ENCODE results near the gene GRHPR.

GRHPR gene

DNA sequence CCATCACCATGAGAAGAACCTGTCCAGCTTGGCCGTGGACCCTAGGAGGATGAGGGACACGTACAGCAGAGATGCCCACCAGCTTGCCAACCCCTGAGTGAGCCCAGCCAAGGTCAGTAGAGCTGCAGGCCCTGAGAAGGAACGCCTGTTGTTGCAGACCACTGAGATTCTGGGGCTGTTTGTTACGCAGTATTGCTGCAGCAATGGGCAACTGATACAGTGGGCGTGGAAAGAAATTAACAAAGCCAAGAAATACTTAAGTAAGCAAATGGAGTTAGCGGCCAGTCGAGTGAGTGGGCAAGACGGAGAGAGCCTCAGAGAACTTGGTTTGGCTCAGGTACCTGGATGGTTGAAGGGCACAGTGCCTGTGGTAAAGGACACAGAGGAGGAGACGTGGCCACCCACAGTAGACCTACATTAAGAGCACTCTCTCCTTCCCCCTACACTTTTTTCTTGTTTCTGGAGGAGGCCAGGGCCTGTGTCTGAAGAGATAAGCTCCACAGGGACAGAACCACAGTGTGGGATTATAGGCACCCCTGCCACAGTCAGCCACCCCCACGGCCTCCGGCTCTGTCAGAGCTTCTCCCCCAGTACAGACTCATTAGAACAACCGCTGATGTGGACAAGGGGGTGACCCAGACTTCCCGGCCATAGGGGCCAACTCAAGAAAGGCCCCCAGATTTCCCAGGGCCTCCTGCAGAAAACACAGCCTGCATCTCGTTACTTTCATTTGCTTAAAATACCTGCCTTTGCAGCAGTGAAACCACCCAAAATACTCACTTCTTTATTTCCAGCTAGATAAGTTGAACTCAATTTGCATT is 40.1 kb upstream of the GRHPR start:
- no peak overlapping the region for H3K4me3 ChIP-seq (ENCODE audit: insufficient read depth, low read depth, low read length, poor library complexity, severe bottlenecking)
- no peaks in the 10 kb centered on the region for H3K9me3 ChIP-seq (ENCODE audit: control insufficient read depth, low read length)
- no peak overlapping the region for H3K27ac ChIP-seq (ENCODE audit: insufficient read depth, low read length, poor library complexity, severe bottlenecking)
- DNase-seq: no peak
- H3K36me3 ChIP-seq (ENCODE audit: control insufficient read depth, insufficient read depth, low read length): no peaks in the 10 kb centered on the region
- H3K27me3 ChIP-seq (replicated peaks; ENCODE audit: control insufficient read depth, insufficient read depth, low read length, poor library complexity, severe bottlenecking): no peaks in the 10 kb centered on the region
- no peaks in the 10 kb centered on the region for H3K4me1 ChIP-seq (ENCODE audit: control insufficient read depth, insufficient read depth, low read length, poor library complexity, severe bottlenecking)

DNA sequence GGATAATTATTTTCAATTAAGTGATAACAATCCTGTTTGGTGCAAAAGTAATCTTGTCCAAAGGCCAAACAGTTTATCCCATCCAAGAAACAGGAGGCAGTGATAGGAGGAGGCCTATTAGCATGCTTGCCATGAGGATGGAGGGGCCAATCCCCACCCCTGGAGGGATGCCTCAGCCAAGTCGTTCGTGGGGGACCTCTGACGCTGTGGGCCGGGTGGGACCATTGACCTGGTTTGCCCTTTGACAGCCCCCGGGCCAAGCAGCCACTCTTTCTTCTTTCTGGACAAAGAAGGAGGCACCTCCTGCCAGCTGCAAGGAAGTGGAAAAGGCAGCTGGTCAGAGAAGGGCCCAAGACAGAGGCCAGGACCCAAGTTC is 39.5 kb upstream of the GRHPR start:
- Histone ChIP-seq H3K36me3 (ENCODE audit: control insufficient read depth, insufficient read depth, low read length) (no peaks in the 10 kb centered on the region), H3K27me3 (replicated peaks; ENCODE audit: control insufficient read depth, insufficient read depth, low read length, poor library complexity, severe bottlenecking) (no peaks in the 10 kb centered on the region), H3K9me3 (ENCODE audit: control insufficient read depth, low read length) (no peaks in the 10 kb centered on the region), H3K4me1 (ENCODE audit: control insufficient read depth, insufficient read depth, low read length, poor library complexity, severe bottlenecking) (no peaks in the 10 kb centered on the region), H3K4me3 (ENCODE audit: insufficient read depth, low read depth, low read length, poor library complexity, severe bottlenecking) (no peak overlapping the region), H3K27ac (ENCODE audit: insufficient read depth, low read length, poor library complexity, severe bottlenecking) (no peak overlapping the region)
- DNase-seq: no peak

DNA sequence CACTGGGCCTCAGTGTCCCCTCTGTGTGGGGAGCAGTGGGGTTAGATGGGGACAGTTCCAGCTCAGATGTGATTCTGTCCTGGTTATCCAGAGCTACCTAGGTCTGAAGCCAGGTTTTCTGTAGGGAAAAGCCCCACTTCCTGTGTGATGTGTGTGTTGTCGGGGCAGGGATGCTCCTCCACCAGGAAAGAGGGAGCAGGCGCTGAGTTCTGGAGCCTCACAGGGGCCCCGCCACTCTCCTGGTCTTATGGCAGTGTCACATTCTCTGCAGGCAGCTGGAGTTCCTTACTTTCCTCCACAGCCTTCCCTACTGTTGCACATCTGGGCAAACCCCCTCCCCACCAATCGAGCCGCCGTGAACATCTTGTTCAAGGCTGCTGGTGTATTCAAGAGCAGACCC is 39.1 kb upstream of the GRHPR start:
- Histone ChIP-seq H3K27ac (ENCODE audit: insufficient read depth, low read length, poor library complexity, severe bottlenecking) (no peak overlapping the region), H3K27me3 (replicated peaks; ENCODE audit: control insufficient read depth, insufficient read depth, low read length, poor library complexity, severe bottlenecking) (no peaks in the 10 kb centered on the region), H3K4me1 (ENCODE audit: control insufficient read depth, insufficient read depth, low read length, poor library complexity, severe bottlenecking) (no peaks in the 10 kb centered on the region), H3K36me3 (ENCODE audit: control insufficient read depth, insufficient read depth, low read length) (no peaks in the 10 kb centered on the region), H3K9me3 (ENCODE audit: control insufficient read depth, low read length) (no peaks in the 10 kb centered on the region), H3K4me3 (ENCODE audit: insufficient read depth, low read depth, low read length, poor library complexity, severe bottlenecking) (no peak overlapping the region)
- DNase-seq: no peak

DNA sequence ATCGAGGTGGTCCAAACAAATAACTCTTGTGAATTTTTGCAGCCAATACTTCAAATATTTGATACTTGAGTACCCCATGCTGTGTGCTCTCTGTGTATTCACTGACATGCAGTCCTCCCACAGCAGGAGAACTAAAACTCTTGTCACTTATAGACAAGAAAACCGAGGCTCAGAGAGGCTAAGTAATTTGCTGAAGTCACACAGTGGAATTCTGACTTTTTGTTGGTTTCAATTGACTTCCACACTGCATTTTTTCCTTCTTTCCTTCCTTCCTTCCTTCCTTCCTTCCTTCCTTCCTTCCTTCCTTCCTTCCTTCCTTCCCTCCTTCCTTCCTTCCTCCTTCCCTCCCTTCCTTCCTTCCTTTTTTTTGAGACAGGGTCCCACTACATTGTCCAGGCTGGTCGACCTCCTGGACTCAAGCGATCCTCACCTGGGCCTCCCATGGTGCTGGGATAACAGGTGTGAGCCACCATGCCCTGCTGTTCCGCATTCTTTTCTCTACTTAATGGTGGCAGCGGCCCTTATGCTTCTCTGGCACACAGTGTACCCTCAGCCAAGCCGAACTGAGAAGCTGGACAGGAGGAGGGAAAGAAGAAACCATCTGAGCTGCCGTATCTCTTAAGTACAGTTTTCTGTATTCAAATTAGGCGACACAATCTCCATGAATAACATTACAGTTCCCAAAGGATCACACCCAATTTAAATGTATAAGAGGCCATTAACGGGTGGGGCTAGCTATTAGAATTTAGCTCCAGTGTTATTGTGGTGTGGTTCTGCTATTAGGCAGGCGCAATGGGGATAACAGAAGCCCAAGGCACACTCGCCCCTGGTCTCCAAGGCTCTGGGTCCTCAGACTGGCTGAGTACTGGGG is 38.4 kb upstream of the GRHPR start:
- no peak for DNase-seq
- Histone ChIP-seq H3K4me1 (ENCODE audit: control insufficient read depth, insufficient read depth, low read length, poor library complexity, severe bottlenecking) (no peaks in the 10 kb centered on the region), H3K4me3 (ENCODE audit: insufficient read depth, low read depth, low read length, poor library complexity, severe bottlenecking) (no peak overlapping the region), H3K27me3 (replicated peaks; ENCODE audit: control insufficient read depth, insufficient read depth, low read length, poor library complexity, severe bottlenecking) (no peaks in the 10 kb centered on the region), H3K27ac (ENCODE audit: insufficient read depth, low read length, poor library complexity, severe bottlenecking) (no peak overlapping the region), H3K36me3 (ENCODE audit: control insufficient read depth, insufficient read depth, low read length) (no peaks in the 10 kb centered on the region), H3K9me3 (ENCODE audit: control insufficient read depth, low read length) (no peaks in the 10 kb centered on the region)

DNA sequence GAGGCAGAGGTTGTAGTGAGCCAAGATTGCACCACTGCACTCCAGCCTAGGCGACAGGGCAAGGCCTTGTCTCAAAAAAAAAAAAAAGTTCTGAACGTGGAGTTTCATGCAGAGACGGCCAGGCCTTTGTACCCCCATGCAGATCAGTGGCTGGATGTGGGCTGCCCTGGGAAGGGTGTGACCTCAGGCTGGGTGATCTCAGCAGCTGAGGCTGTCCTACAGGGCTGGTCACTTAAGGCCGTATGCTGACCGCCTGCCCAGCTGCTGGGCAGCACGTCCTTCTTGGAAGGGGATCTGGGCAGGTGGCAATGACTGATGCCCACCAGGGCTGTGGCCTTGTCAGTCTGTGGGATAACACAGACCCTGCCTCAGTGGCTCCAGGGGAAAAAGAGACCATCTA is 37.2 kb upstream of the GRHPR start:
- no peaks in the 10 kb centered on the region for H3K4me1 ChIP-seq (ENCODE audit: control insufficient read depth, insufficient read depth, low read length, poor library complexity, severe bottlenecking)
- no peaks in the 10 kb centered on the region for H3K9me3 ChIP-seq (ENCODE audit: control insufficient read depth, low read length)
- no peak overlapping the region for H3K27ac ChIP-seq (ENCODE audit: insufficient read depth, low read length, poor library complexity, severe bottlenecking)
- H3K4me3 ChIP-seq (ENCODE audit: insufficient read depth, low read depth, low read length, poor library complexity, severe bottlenecking): no peak overlapping the region
- no peaks in the 10 kb centered on the region for H3K27me3 ChIP-seq (replicated peaks; ENCODE audit: control insufficient read depth, insufficient read depth, low read length, poor library complexity, severe bottlenecking)
- H3K36me3 ChIP-seq (ENCODE audit: control insufficient read depth, insufficient read depth, low read length): no peaks in the 10 kb centered on the region
- no peak for DNase-seq

DNA sequence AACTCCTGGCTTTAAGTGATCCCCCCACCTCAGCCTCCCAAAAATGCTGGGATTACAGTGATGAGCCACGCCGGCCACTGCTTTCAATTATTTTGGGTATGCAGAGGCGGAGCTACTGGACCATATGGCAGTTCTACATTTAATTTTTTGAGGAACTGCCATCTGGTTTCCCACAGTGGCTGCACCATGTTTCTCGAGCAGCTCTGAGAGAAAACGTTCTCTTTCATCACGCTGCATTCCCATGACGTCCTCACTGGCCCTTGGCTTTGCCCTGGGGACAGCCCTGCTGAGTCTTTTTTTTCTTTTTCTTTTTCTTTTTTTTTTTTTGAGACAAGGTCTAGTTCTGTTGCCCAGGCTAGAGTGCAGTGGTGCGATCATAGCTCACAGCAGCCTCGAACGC is 35.5 kb upstream of the GRHPR start:
- no peaks in the 10 kb centered on the region for H3K27me3 ChIP-seq (replicated peaks; ENCODE audit: control insufficient read depth, insufficient read depth, low read length, poor library complexity, severe bottlenecking)
- H3K9me3 ChIP-seq (ENCODE audit: control insufficient read depth, low read length): no peaks in the 10 kb centered on the region
- no peaks in the 10 kb centered on the region for H3K36me3 ChIP-seq (ENCODE audit: control insufficient read depth, insufficient read depth, low read length)
- H3K27ac ChIP-seq (ENCODE audit: insufficient read depth, low read length, poor library complexity, severe bottlenecking): no peak overlapping the region
- no peaks in the 10 kb centered on the region for H3K4me1 ChIP-seq (ENCODE audit: control insufficient read depth, insufficient read depth, low read length, poor library complexity, severe bottlenecking)
- H3K4me3 ChIP-seq (ENCODE audit: insufficient read depth, low read depth, low read length, poor library complexity, severe bottlenecking): no peak overlapping the region
- no peak for DNase-seq

DNA sequence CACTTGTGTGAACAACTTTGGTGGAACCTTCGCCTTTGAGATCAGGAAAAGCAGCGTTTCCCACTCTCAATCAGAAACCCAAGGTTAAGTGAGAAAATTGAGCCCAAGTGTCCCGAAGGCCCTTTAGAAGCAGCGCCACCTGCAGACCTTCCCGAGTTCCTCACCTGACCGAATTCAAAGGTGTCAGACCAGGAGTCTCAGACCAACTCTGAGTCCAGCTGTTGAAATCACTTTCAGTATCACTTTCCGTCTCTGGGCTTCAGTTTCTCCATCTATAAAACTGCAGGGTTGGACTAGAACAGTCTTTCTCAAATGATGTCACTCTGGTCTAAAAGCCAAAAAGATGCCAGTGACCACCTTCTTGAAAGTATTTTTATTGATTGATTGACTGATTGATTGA is 31.7 kb upstream of the GRHPR start:
- Histone ChIP-seq H3K27me3 (replicated peaks; ENCODE audit: control insufficient read depth, insufficient read depth, low read length, poor library complexity, severe bottlenecking) (no peaks in the 10 kb centered on the region), H3K36me3 (ENCODE audit: control insufficient read depth, insufficient read depth, low read length) (no peaks in the 10 kb centered on the region), H3K27ac (ENCODE audit: insufficient read depth, low read length, poor library complexity, severe bottlenecking) (no peak overlapping the region), H3K9me3 (ENCODE audit: control insufficient read depth, low read length) (no peaks in the 10 kb centered on the region), H3K4me1 (ENCODE audit: control insufficient read depth, insufficient read depth, low read length, poor library complexity, severe bottlenecking) (no peaks in the 10 kb centered on the region), H3K4me3 (ENCODE audit: insufficient read depth, low read depth, low read length, poor library complexity, severe bottlenecking) (no peak overlapping the region)
- peak in 1 of 3 donors; percentile 6 for DNase-seq

DNA sequence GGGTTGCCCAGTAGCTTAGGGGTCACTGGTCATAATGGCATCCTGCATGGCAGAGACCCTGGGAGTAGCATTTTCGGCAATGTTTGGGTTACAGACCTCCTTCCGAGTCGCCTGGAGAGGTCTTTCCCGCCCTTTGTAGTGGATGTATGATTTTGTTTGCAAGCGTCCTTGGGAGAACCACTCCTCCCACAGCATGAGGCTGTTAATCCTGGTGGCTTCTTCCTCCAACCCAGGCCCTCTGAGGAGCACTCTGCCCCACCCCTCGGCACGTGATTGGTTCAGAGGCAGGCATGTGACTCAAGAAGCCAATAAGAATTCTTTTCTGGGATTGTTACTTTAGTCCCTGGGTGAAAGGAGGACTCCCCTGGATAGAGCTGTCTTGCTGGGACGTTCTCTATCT is 30.2 kb upstream of the GRHPR start:
- H3K4me1 ChIP-seq (ENCODE audit: control insufficient read depth, insufficient read depth, low read length, poor library complexity, severe bottlenecking): no peaks in the 10 kb centered on the region
- H3K4me3 ChIP-seq (ENCODE audit: insufficient read depth, low read depth, low read length, poor library complexity, severe bottlenecking): no peak overlapping the region
- no peaks in the 10 kb centered on the region for H3K27me3 ChIP-seq (replicated peaks; ENCODE audit: control insufficient read depth, insufficient read depth, low read length, poor library complexity, severe bottlenecking)
- H3K9me3 ChIP-seq (ENCODE audit: control insufficient read depth, low read length): no peaks in the 10 kb centered on the region
- no peak overlapping the region for H3K27ac ChIP-seq (ENCODE audit: insufficient read depth, low read length, poor library complexity, severe bottlenecking)
- H3K36me3 ChIP-seq (ENCODE audit: control insufficient read depth, insufficient read depth, low read length): no peaks in the 10 kb centered on the region
- DNase-seq: no peak

DNA sequence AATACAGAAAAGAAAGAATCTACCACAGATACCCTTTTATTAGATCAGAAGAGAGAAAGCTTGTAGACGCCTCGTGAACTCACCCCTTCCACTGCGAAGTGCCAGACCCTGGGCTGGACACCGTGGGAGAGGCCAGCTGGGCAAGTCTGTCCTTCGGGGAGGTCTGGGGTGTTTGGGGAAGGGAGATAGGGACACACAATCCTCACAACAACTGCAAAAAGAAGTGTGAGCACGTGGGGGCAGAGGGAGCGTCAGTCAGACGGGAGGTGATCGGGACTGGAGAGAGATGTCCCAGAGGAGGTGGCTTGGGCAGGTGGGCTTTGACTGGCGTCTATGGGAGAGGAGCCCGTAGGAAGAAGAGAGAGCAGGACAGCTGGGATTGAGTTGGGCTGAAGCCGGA is 27.3 kb upstream of the GRHPR start:
- no peaks in the 10 kb centered on the region for H3K9me3 ChIP-seq (ENCODE audit: control insufficient read depth, low read length)
- no peak overlapping the region for H3K4me3 ChIP-seq (ENCODE audit: insufficient read depth, low read depth, low read length, poor library complexity, severe bottlenecking)
- no peak for DNase-seq
- H3K27me3 ChIP-seq (replicated peaks; ENCODE audit: control insufficient read depth, insufficient read depth, low read length, poor library complexity, severe bottlenecking): no peaks in the 10 kb centered on the region
- H3K27ac ChIP-seq (ENCODE audit: insufficient read depth, low read length, poor library complexity, severe bottlenecking): no peak overlapping the region
- no peaks in the 10 kb centered on the region for H3K4me1 ChIP-seq (ENCODE audit: control insufficient read depth, insufficient read depth, low read length, poor library complexity, severe bottlenecking)
- no peaks in the 10 kb centered on the region for H3K36me3 ChIP-seq (ENCODE audit: control insufficient read depth, insufficient read depth, low read length)

DNA sequence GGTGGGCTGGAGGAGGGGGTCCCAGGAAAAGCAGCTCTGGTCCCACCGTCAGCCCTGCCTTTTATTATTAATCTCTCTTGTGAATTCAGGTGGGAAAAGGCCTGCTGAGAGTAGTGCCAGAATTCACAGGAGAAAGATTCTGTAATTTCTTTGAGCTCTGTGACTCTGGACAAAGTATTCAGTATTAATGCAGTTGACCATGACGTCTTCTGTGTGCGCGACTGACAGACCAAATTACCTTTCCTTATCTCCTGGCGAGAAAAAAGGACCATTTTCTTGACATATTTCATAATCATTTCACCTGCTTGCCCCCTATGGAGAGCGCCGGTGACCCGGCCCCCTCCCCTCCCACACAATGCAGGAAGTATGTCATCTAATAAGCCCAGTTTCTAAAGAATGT is 26.8 kb upstream of the GRHPR start:
- Histone ChIP-seq H3K36me3 (ENCODE audit: control insufficient read depth, insufficient read depth, low read length) (no peaks in the 10 kb centered on the region), H3K27me3 (replicated peaks; ENCODE audit: control insufficient read depth, insufficient read depth, low read length, poor library complexity, severe bottlenecking) (no peaks in the 10 kb centered on the region), H3K9me3 (ENCODE audit: control insufficient read depth, low read length) (no peaks in the 10 kb centered on the region), H3K4me3 (ENCODE audit: insufficient read depth, low read depth, low read length, poor library complexity, severe bottlenecking) (no peak overlapping the region), H3K4me1 (ENCODE audit: control insufficient read depth, insufficient read depth, low read length, poor library complexity, severe bottlenecking) (no peaks in the 10 kb centered on the region), H3K27ac (ENCODE audit: insufficient read depth, low read length, poor library complexity, severe bottlenecking) (no peak overlapping the region)
- DNase-seq: no peak

Measured in effector memory CD4-positive, alpha-beta T cell (primary cell).